Activated CD8-positive, alpha-beta memory T cell treated with anti-CD3 and anti-CD28 coated beads, Interleukin-2, amount 10 ng/mL, durations not matched to agents 7 days and 5 days (primary cell): ENCODE measurements around the gene DTWD2. TPM values are rescaled to one million over a fixed set of nuclear protein-coding genes. Genes with fewer than 3 reads are reported as not detected.
"Not testable (repeated sequence)": the region's sequence is repeated elsewhere in the genome, so short reads cannot be mapped to it uniquely, and the experiment has no call there.

Experiments used
- ATAC-seq: fragments of 150-1000 bp; cut with Tn5 transposase; one replicate; pipeline ENCODE4 v1.10.0; 2021; ENCODE audit warnings: moderate library complexity
- CTCF ChIA-PET: fragments of 350-600 bp; sonication (Branson Sonifier 250); formaldehyde crosslinking; loops from one replicate; lab custom pipeline; 2021; ENCODE audit warnings: antibody characterized with exemption; lab: Charles Lee
- DNase-seq: peaks from one replicate; pipeline ENCODE4 v3.0.0-alpha.2; 2020
- H3K27ac Mint-ChIP-seq: one replicate; pipeline ENCODE4 v1.8.0; 2021; ENCODE audit warnings: mild to moderate bottlenecking, mixed read lengths
- H3K27me3 Mint-ChIP-seq: one replicate; pipeline ENCODE4 v1.8.0; 2021; ENCODE audit warnings: mixed read lengths
- H3K36me3 Mint-ChIP-seq: one replicate; pipeline ENCODE4 v1.8.0; 2021; ENCODE audit warnings: mild to moderate bottlenecking, mixed read lengths
- H3K4me1 Mint-ChIP-seq: one replicate; pipeline ENCODE4 v1.8.0; 2021; ENCODE audit warnings: mixed read lengths
- H3K4me3 Mint-ChIP-seq: one replicate; pipeline ENCODE4 v1.8.0; 2021; ENCODE audit warnings: mild to moderate bottlenecking, moderate library complexity, mixed read lengths
- H3K9me3 Mint-ChIP-seq: one replicate; pipeline ENCODE4 v1.8.0; 2022; ENCODE audit warnings: low read depth, mixed read lengths
- total RNA-seq, 2 experiments: library from RNA; stranded (reverse); gene quantifications; one replicate each; pipeline ENCODE4 v1.2.3, GENCODE V29; 2021

The DTWD2 gene
- total RNA-seq, 2 experiments from 2014 or later: 1.5 to 2.6 TPM

- ATAC-seq: no peak
- CTCF ChIA-PET: no interaction called here
- Mint-ChIP-seq H3K36me3 (no peaks in the 10 kb centered on the region), H3K27ac (no peak overlapping the region), H3K27me3 (no peaks in the 10 kb centered on the region), H3K9me3 (no peaks in the 10 kb centered on the region), H3K4me1 (no peaks in the 10 kb centered on the region), H3K4me3 (no peak overlapping the region)
- no peak for DNase-seq
Observed at GRCh38 chr5:118960557-118960956, 27.8 kb downstream of the DTWD2 start.

- Mint-ChIP-seq H3K36me3 (no peaks in the 10 kb centered on the region), H3K4me3 (no peak overlapping the region), H3K9me3 (no peaks in the 10 kb centered on the region), H3K4me1 (no peaks in the 10 kb centered on the region), H3K27me3 (no peaks in the 10 kb centered on the region), H3K27ac (no peak overlapping the region)
- CTCF ChIA-PET: interaction anchor here (1.0 to 1.4 kb wide), 2 partner anchors 10 to 31 kb away, joined by 3 to 5 read pairs; partner anchors contain the start of gene DTWD2
- DNase-seq (no peak), ATAC-seq (no peak)
Observed at GRCh38 chr5:118956727-118957126, 31.6 kb downstream of the DTWD2 start.

- DNase-seq (no peak), ATAC-seq (no peak)
- no peak overlapping the region for H3K27ac Mint-ChIP-seq
- no peak overlapping the region for H3K4me3 Mint-ChIP-seq
- H3K27me3 Mint-ChIP-seq: no peaks in the 10 kb centered on the region
- CTCF ChIA-PET: no interaction called here
- H3K9me3 Mint-ChIP-seq: no peaks in the 10 kb centered on the region
- H3K4me1 Mint-ChIP-seq: no peaks in the 10 kb centered on the region
- no peaks in the 10 kb centered on the region for H3K36me3 Mint-ChIP-seq
Observed at GRCh38 chr5:118953652-118954005, 34.7 kb downstream of the DTWD2 start.

- Mint-ChIP-seq H3K9me3 (no peaks in the 10 kb centered on the region), H3K36me3 (no peaks in the 10 kb centered on the region), H3K27me3 (no peaks in the 10 kb centered on the region), H3K4me1 (no peaks in the 10 kb centered on the region), H3K27ac (no peak overlapping the region), H3K4me3 (no peak overlapping the region)
- no peak for ATAC-seq
- CTCF ChIA-PET: no interaction called here
- DNase-seq: no peak
Observed at GRCh38 chr5:118952992-118953651, 35.2 kb downstream of the DTWD2 start.

GRCh38 chr5:118952306-118952705 is 36.0 kb downstream of the DTWD2 start:
- H3K27ac Mint-ChIP-seq, H3K36me3 Mint-ChIP-seq, H3K4me3 Mint-ChIP-seq, DNase-seq, CTCF ChIA-PET, ATAC-seq, H3K9me3 Mint-ChIP-seq, H3K27me3 Mint-ChIP-seq, H3K4me1 Mint-ChIP-seq: not testable (repeated sequence)

GRCh38 chr5:118950354-118950753 is 38.0 kb downstream of the DTWD2 start:
- H3K4me1 Mint-ChIP-seq, DNase-seq, H3K4me3 Mint-ChIP-seq, ATAC-seq, H3K9me3 Mint-ChIP-seq, H3K27me3 Mint-ChIP-seq, H3K27ac Mint-ChIP-seq, H3K36me3 Mint-ChIP-seq, CTCF ChIA-PET: not testable (repeated sequence)

- CTCF ChIA-PET: interaction anchor here (0.8 kb wide), 1 partner anchor 10 kb away, joined by 3 read pairs; no protein-coding TSS in a partner anchor
- H3K9me3 Mint-ChIP-seq: no peaks in the 10 kb centered on the region
Observed at GRCh38 chr5:118946138-118946800, 42.1 kb downstream of the DTWD2 start.

GRCh38 chr5:118937393-118938061 is 50.8 kb downstream of the DTWD2 start:
- CTCF ChIA-PET: no interaction called here
- H3K27ac Mint-ChIP-seq: no peak overlapping the region
- ATAC-seq: no peak

More at GRCh38 chr5:118946138-118946800, 42.1 kb downstream of the DTWD2 start:
- no peaks in the 10 kb centered on the region for H3K36me3 Mint-ChIP-seq
- H3K4me3 Mint-ChIP-seq: no peak overlapping the region
- DNase-seq (no peak), ATAC-seq (no peak)
- no peak overlapping the region for H3K27ac Mint-ChIP-seq
- H3K4me1 Mint-ChIP-seq: no peaks in the 10 kb centered on the region
- no peaks in the 10 kb centered on the region for H3K27me3 Mint-ChIP-seq

GRCh38 chr5:118933703-118934102 is 54.6 kb downstream of the DTWD2 start:
- no peaks in the 10 kb centered on the region for H3K36me3 Mint-ChIP-seq
- no peak overlapping the region for H3K27ac Mint-ChIP-seq
- H3K27me3 Mint-ChIP-seq: no peaks in the 10 kb centered on the region
- H3K4me3 Mint-ChIP-seq: no peak overlapping the region
- no peaks in the 10 kb centered on the region for H3K4me1 Mint-ChIP-seq
- no peaks in the 10 kb centered on the region for H3K9me3 Mint-ChIP-seq
- ATAC-seq (no peak), DNase-seq (no peak)
- CTCF ChIA-PET: no interaction called here

More at GRCh38 chr5:118937393-118938061, 50.8 kb downstream of the DTWD2 start:
- Mint-ChIP-seq H3K36me3 (no peaks in the 10 kb centered on the region), H3K4me1 (no peaks in the 10 kb centered on the region), H3K4me3 (no peak overlapping the region), H3K27me3 (no peaks in the 10 kb centered on the region), H3K9me3 (no peaks in the 10 kb centered on the region)
- no peak for DNase-seq

GRCh38 chr5:118931564-118931963 is 56.8 kb downstream of the DTWD2 start:
- H3K27ac Mint-ChIP-seq: no peak overlapping the region
- H3K4me1 Mint-ChIP-seq: no peaks in the 10 kb centered on the region
- no peak for ATAC-seq
- DNase-seq: no peak
- H3K4me3 Mint-ChIP-seq: no peak overlapping the region
- no peaks in the 10 kb centered on the region for H3K27me3 Mint-ChIP-seq
- H3K36me3 Mint-ChIP-seq: no peaks in the 10 kb centered on the region
- CTCF ChIA-PET: no interaction called here
- H3K9me3 Mint-ChIP-seq: no peaks in the 10 kb centered on the region

- CTCF ChIA-PET: no interaction called here
- no peaks in the 10 kb centered on the region for H3K9me3 Mint-ChIP-seq
- H3K27ac Mint-ChIP-seq: no peak overlapping the region
- H3K4me3 Mint-ChIP-seq: no peak overlapping the region
- no peaks in the 10 kb centered on the region for H3K36me3 Mint-ChIP-seq
- H3K4me1 Mint-ChIP-seq: no peaks in the 10 kb centered on the region
- no peaks in the 10 kb centered on the region for H3K27me3 Mint-ChIP-seq
- ATAC-seq (no peak), DNase-seq (no peak)
Observed at GRCh38 chr5:118924006-118924389, 64.3 kb downstream of the DTWD2 start.

- Mint-ChIP-seq H3K27me3 (no peaks in the 10 kb centered on the region), H3K36me3 (no peaks in the 10 kb centered on the region), H3K27ac (no peak overlapping the region), H3K4me1 (no peaks in the 10 kb centered on the region), H3K9me3 (no peaks in the 10 kb centered on the region), H3K4me3 (no peak overlapping the region)
- no peak for DNase-seq
- CTCF ChIA-PET: no interaction called here
- ATAC-seq: no peak
Observed at GRCh38 chr5:118923295-118924005, 64.9 kb downstream of the DTWD2 start.

- no peak for ATAC-seq
- CTCF ChIA-PET: no interaction called here
- Mint-ChIP-seq H3K4me1 (no peaks in the 10 kb centered on the region), H3K9me3 (no peaks in the 10 kb centered on the region), H3K27ac (no peak overlapping the region), H3K36me3 (no peaks in the 10 kb centered on the region), H3K4me3 (no peak overlapping the region), H3K27me3 (no peaks in the 10 kb centered on the region)
- no peak for DNase-seq
Observed at GRCh38 chr5:118921866-118922265, 66.5 kb downstream of the DTWD2 start.
